GM13977 (cell line): ENCODE measurements around the gene LRP1B.

ENCODE experiments used
- DNase-seq: peaks from one replicate; pipeline ENCODE4 v3.0.0; 2012; ENCODE audit warnings: low spot score
- in situ Hi-C: fragments of 300-500 bp; cut with MboI; formaldehyde crosslinking; loops from one replicate; pipeline ENCODE4 v1.12.0; 2022; ENCODE audit warnings: low sequenced_read_pairs, low pct_unique_long_range_greater_than_20kb, mixed read lengths, inconsistent platforms; ENCODE audit not compliant: unreplicated experiment
- TF ChIP-seq, protein P1 (sequence below): IDR thresholded peaks from 2 replicates; pipeline ENCODE4 v1.5.1; 2012; ENCODE audit warnings: mild to moderate bottlenecking, control low read depth; ENCODE audit not compliant: insufficient read depth; ENCODE audit errors: extremely low read depth, missing control alignments

Gene LRP1B

DNA sequence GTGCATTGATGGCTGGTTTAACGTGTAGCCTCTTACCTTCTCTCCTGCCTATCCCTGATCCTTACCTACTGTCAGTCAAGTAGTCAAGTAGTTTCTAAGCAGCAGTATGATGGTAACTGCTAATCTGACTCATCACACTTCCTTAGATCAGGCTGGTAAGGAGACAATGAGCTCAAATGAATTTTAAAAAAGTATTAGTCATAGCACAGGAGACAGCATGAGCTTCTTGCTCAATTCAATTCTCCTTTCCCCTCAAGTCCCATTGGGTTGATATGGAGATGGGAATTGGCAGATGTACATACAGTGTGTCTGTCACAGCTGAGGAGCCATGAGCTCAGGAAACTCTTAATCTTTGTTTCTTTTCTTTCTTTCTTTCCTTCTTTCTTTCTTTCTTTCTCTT is 799.7 kb downstream of the LRP1B start:
- DNase-seq: no peak
- TF ChIP-seq, protein P1, sequence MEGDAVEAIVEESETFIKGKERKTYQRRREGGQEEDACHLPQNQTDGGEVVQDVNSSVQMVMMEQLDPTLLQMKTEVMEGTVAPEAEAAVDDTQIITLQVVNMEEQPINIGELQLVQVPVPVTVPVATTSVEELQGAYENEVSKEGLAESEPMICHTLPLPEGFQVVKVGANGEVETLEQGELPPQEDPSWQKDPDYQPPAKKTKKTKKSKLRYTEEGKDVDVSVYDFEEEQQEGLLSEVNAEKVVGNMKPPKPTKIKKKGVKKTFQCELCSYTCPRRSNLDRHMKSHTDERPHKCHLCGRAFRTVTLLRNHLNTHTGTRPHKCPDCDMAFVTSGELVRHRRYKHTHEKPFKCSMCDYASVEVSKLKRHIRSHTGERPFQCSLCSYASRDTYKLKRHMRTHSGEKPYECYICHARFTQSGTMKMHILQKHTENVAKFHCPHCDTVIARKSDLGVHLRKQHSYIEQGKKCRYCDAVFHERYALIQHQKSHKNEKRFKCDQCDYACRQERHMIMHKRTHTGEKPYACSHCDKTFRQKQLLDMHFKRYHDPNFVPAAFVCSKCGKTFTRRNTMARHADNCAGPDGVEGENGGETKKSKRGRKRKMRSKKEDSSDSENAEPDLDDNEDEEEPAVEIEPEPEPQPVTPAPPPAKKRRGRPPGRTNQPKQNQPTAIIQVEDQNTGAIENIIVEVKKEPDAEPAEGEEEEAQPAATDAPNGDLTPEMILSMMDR: no peak
- in situ Hi-C loops: no loop called here

DNA sequence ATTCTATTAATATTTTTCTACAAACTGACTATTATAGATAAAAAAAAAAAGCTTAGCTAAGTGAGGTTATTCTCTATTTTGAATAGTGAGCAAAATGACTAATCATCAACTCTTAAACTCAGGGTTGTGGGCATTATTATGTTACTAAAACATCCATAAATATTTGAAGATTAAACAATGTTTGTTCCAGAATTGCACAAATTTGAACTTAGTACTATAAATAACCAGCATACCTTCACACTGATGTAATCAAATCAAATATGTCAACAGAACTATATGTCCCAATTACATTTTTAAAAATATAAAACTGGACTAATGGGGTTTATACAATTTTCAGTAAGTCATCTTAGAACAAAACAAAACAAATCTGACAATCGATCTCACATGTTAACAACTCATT is 800.9 kb downstream of the LRP1B start:
- TF ChIP-seq, protein P1: no peak
- in situ Hi-C loops: no loop called here
- no peak for DNase-seq

DNA sequence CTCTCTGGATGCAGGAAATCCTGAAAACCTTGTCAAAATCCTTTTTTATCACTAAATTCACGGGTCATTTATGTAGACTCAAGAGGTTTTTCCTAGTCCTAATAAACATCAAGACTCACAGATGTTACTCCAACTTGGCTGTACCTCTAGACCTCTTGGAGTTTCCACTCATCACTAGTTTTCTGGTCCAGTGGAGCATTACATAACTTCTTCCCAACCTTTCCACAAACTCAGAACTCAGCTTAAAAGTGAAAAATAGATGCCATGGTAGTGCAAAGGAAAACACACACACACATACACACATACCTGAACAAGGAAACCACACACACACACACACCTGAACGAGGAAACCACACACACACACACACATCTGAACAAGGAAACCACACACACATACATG is 807.2 kb downstream of the LRP1B start:
- TF ChIP-seq, protein P1: no peak
- DNase-seq: no peak
- in situ Hi-C loops: no loop called here

DNA sequence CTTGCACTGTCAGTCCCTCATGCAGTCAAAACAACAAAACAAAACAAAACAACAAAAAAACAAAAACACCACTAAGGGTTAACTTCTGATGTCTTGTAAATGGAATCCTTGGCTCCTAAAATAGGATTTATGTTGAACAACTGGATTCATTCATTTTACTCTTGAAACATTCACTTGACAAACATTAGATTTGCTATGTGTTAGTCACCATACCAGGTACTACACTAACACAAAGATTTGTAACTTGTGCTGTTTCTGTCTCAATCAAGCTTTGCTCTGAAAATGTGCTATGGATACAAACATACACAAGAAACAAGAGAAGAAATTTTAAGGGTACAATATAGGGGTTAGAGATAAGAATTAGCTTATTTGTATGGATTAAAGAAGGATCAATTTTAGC is 812.8 kb downstream of the LRP1B start:
- TF ChIP-seq, protein P1: no peak
- in situ Hi-C loops: no loop called here
- no peak for DNase-seq

DNA sequence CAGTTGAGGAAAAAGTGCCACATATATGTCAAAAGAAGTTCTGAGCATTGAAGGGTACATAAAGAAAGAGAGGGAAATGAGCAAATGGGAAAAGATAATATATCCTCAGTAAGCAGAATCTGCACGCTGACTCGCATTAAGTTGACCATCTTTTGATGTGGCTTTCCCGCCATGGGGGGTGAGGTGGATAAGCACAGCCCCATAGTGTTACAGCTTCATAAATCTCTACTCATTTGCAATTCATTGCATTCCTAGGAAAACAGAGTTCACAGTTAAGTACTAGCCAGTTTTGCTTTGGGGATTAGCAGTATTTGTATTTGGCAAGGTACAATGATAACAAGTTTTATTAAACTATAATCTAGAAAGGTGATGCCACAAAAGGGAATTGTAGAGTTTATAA is 814.2 kb downstream of the LRP1B start:
- no peak for DNase-seq
- in situ Hi-C loops: no loop called here
- TF ChIP-seq, protein P1: no peak

DNA sequence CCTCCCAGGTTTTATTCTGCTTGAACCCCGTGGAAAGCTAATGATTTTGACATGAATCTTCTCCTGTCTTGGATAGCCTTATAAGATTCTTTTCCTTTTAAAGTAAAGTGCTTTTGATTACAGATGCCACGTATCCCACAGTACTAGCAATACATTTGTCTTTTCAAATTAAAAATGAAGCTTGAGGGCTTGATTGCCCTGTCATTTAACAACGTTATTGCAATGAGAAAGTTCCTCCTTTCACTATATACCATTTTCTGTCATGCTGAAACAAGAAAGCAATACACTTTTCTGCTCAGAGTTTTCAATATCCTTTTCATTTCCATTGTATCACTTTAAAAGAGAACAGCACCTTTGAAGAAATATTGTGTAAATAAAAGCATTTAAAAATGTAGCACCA is 814.7 kb downstream of the LRP1B start:
- DNase-seq: no peak
- TF ChIP-seq, protein P1: no peak
- in situ Hi-C loops: no loop called here

DNA sequence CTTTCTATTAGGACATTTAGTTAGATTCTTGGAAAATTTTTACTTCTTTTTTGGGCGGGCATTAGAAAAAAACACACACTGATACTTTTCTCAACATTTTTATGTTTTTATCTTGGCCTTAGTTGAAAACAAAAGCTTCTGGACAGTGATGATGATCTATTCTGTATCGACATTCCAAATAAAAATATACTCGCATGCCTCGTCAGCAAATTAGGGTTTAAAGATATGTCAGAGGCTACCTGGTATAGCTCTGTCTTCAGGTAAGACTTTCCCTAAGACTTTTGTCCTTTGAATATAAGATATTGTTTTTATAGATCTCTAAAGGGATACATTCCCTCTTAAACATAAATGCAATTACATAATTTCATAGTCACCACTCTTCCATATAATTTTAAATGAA is 816.8 kb downstream of the LRP1B start:
- DNase-seq: no peak
- TF ChIP-seq, protein P1: no peak
- in situ Hi-C loops: no loop called here
